GM23338 (cell line): ENCODE results near the gene SUGCT. TPM values are rescaled to one million over a fixed set of nuclear protein-coding genes. Genes with fewer than 3 reads are reported as not detected.

Experiments
- ATAC-seq: fragments of 200-7000 bp; cut with Tn5 transposase; 3 replicates; pipeline ENCODE4 v1.9.1; 2020
- DNase-seq: peaks from one replicate; pipeline ENCODE4 v3.0.0-alpha.2; 2015; ENCODE audit warnings: low spot score
- H2AFZ ChIP-seq: fragments of 200-600 bp; sonication (generic); 2 replicates; pipeline ENCODE4 v1.8.0; 2016; ENCODE audit warnings: antibody characterized with exemption, mild to moderate bottlenecking, moderate library complexity
- H3F3A ChIP-seq: fragments of 200-600 bp; sonication (generic); replicated peaks from 2 replicates; pipeline ENCODE4 v1.8.0; 2017; ENCODE audit warnings: antibody characterized with exemption, mixed run types, low read depth
- H3K27ac ChIP-seq: fragments of 200-600 bp; sonication (generic); 2 replicates; pipeline ENCODE4 v1.6.1; 2016; ENCODE audit warnings: low read depth
- H3K27me3 ChIP-seq: fragments of 200-600 bp; sonication (generic); 2 replicates; pipeline ENCODE4 v1.8.0; 2016; ENCODE audit warnings: mild to moderate bottlenecking, mixed run types, moderate library complexity; ENCODE audit not compliant: insufficient read depth
- H3K36me3 ChIP-seq: fragments of 200-600 bp; sonication (generic); 2 replicates; pipeline ENCODE4 v1.8.0; 2016; ENCODE audit warnings: mild to moderate bottlenecking; ENCODE audit not compliant: insufficient read depth
- H3K4me1 ChIP-seq: fragments of 200-600 bp; sonication (generic); 2 replicates; pipeline ENCODE4 v1.8.0; 2016; ENCODE audit warnings: mild to moderate bottlenecking, moderate library complexity; ENCODE audit not compliant: insufficient read depth
- H3K4me2 ChIP-seq: fragments of 200-600 bp; sonication (generic); 2 replicates; pipeline ENCODE4 v1.7.1; 2017; ENCODE audit warnings: mixed run types
- H3K4me3 ChIP-seq: fragments of 200-600 bp; sonication (generic); 2 replicates; pipeline ENCODE4 v1.6.1; 2016; ENCODE audit warnings: mixed run types
- H3K79me2 ChIP-seq: fragments of 200-600 bp; sonication (generic); replicated peaks from 2 replicates; pipeline ENCODE4 v1.8.0; 2017; ENCODE audit warnings: mild to moderate bottlenecking; ENCODE audit not compliant: insufficient read depth
- H3K9me2 ChIP-seq: fragments of 200-600 bp; sonication (generic); 2 replicates; pipeline ENCODE4 v1.8.0; 2017; ENCODE audit not compliant: insufficient read depth
- H4K20me1 ChIP-seq: fragments of 200-600 bp; sonication (generic); replicated peaks from 2 replicates; pipeline ENCODE4 v1.8.0; 2017; ENCODE audit warnings: mild to moderate bottlenecking; ENCODE audit not compliant: insufficient read depth
- H3K27ac Mint-ChIP-seq: 2 replicates; pipeline ENCODE4 v1.8.0; 2020; ENCODE audit warnings: inconsistent platforms, mild to moderate bottlenecking, moderate library complexity, mixed read lengths
- H3K27me3 Mint-ChIP-seq: 3 replicates; pipeline ENCODE4 v1.8.0; 2022; ENCODE audit warnings: low read depth, mild to moderate bottlenecking, moderate library complexity, mixed read lengths, inconsistent platforms; ENCODE audit not compliant: insufficient read depth, poor library complexity
- H3K36me3 Mint-ChIP-seq: 3 replicates; pipeline ENCODE4 v1.8.0; 2021; ENCODE audit warnings: low read depth, mild to moderate bottlenecking, inconsistent platforms, moderate library complexity, mixed read lengths
- H3K4me1 Mint-ChIP-seq: 3 replicates; pipeline ENCODE4 v1.8.0; 2020; ENCODE audit warnings: mild to moderate bottlenecking, inconsistent platforms, mixed read lengths
- H3K4me3 Mint-ChIP-seq: 3 replicates; pipeline ENCODE4 v1.8.0; 2021; ENCODE audit warnings: moderate library complexity, mild to moderate bottlenecking, inconsistent platforms, mixed read lengths
- H3K9me3 Mint-ChIP-seq: 3 replicates; pipeline ENCODE4 v1.8.0; 2020; ENCODE audit warnings: moderate library complexity, mild to moderate bottlenecking, inconsistent platforms, mixed read lengths
- CREB1 ChIP-seq: fragments of 250-450 bp; sonication (Bioruptor Pico); IDR thresholded peaks from 2 replicates; pipeline ENCODE4 v1.5.0; 2020; ENCODE audit warnings: low read depth, mild to moderate bottlenecking, moderate library complexity
- CTCF ChIP-seq, 2 experiments: fragments of 200-600 bp in 1 of 2; sonication (generic) in 1 of 2; conservative IDR thresholded peaks; 2 replicates each; pipeline versions ENCODE4 v1.5.1 to v1.6.1; 2016 to 2017; ENCODE audit warnings: antibody characterized with exemption in 2 of 2, low read depth in 2 of 2, mild to moderate bottlenecking in 2 of 2, moderate library complexity in 1 of 2
- ETS1 ChIP-seq: IDR thresholded peaks from 2 replicates; pipeline ENCODE4 v1.6.1; 2016; ENCODE audit warnings: antibody characterized with exemption
- EZH2 ChIP-seq: fragments of 200-600 bp; sonication (generic); IDR thresholded peaks from one replicate; pipeline ENCODE4 v1.8.0; 2017; ENCODE audit warnings: antibody characterized with exemption, mild to moderate bottlenecking, low read depth; ENCODE audit not compliant: unreplicated experiment
- EZH2phosphoT487 ChIP-seq: fragments of 200-600 bp; sonication (generic); IDR thresholded peaks from one replicate; pipeline ENCODE4 v1.8.1; 2018; ENCODE audit warnings: antibody characterized with exemption; ENCODE audit not compliant: unreplicated experiment
- JUNB ChIP-seq: IDR thresholded peaks from one replicate; pipeline ENCODE4 v1.6.1; 2016; ENCODE audit warnings: antibody characterized with exemption; ENCODE audit not compliant: unreplicated experiment
- NANOG ChIP-seq: IDR thresholded peaks from 2 replicates; pipeline ENCODE4 v1.6.1; 2016; ENCODE audit warnings: antibody characterized with exemption, borderline replicate concordance
- POLR2AphosphoS5 ChIP-seq: IDR thresholded peaks from 2 replicates; pipeline ENCODE4 v1.6.1; 2016; ENCODE audit warnings: antibody characterized with exemption, low read depth
- REST ChIP-seq: IDR thresholded peaks from one replicate; pipeline ENCODE4 v1.6.1; 2018; ENCODE audit warnings: antibody characterized with exemption; ENCODE audit not compliant: unreplicated experiment
- STAT1 ChIP-seq: IDR thresholded peaks from one replicate; pipeline ENCODE4 v1.6.1; 2016; ENCODE audit warnings: antibody characterized with exemption; ENCODE audit not compliant: unreplicated experiment
- ZNF114 ChIP-seq: fragments of 250-450 bp; sonication (Bioruptor Pico); IDR thresholded peaks from 2 replicates; pipeline ENCODE4 v1.5.0; 2020; ENCODE audit warnings: mild to moderate bottlenecking, moderate library complexity
- ZNF331 ChIP-seq: fragments of 250-450 bp; sonication (Bioruptor Pico); IDR thresholded peaks from 2 replicates; pipeline ENCODE4 v1.5.0; 2020; ENCODE audit warnings: low read depth, mild to moderate bottlenecking, moderate library complexity
- ZNF462 ChIP-seq: fragments of 250-450 bp; sonication (Bioruptor Pico); IDR thresholded peaks from 2 replicates; pipeline ENCODE4 v1.5.0; 2020; ENCODE audit warnings: mild to moderate bottlenecking, moderate library complexity
- polyA plus RNA-seq: library from polyadenylated mRNA; unstranded; fragments of >200 nt; fragmentation: Nextera tagmentation; extraction: Ambion mirVana; gene quantifications from 2 replicates; pipeline ENCODE4 v1.2.1, GENCODE V29; 2016
- total RNA-seq: library from RNA; depleted of rRNA; stranded (reverse); fragments of >200 nt; shearing (Covaris generic); gene quantifications from 2 replicates; pipeline ENCODE4 v1.2.3, GENCODE V29; 2014

SUGCT gene
- total and polyA plus RNA-seq, 2 experiments from 2014 or later: 4.2 to 5.6 TPM

- Mint-ChIP-seq H3K4me1 (peaks cover 17% of the 10 kb centered on the region), H3K4me3 (no peak overlapping the region), H3K27me3 (peaks cover 2% of the 10 kb centered on the region), H3K27ac (no peak overlapping the region), H3K36me3 (no peaks in the 10 kb centered on the region), H3K9me3 (no peaks in the 10 kb centered on the region)
- Histone ChIP-seq H3F3A (no peaks in the 10 kb centered on the region), H3K27ac (no peak overlapping the region), H3K27me3 (no peaks in the 10 kb centered on the region), H3K4me3 (no peak overlapping the region), H4K20me1 (no peaks in the 10 kb centered on the region), H3K36me3 (no peaks in the 10 kb centered on the region), H2AFZ (no peak overlapping the region), H3K4me1 (peaks cover 4% of the 10 kb centered on the region; the same call in 1 of the 2 replicates), H3K4me2 (no peak overlapping the region), H3K9me2 (peaks cover 7% of the 10 kb centered on the region; the same call in 1 of the 2 replicates), H3K79me2 (no peaks in the 10 kb centered on the region)
- TF ChIP-seq CREB1 (CRISPR knock-in tag): no peak
- no peak for TF ChIP-seq REST
- no peak for TF ChIP-seq ETS1
- TF ChIP-seq JUNB: no peak
- TF ChIP-seq EZH2phosphoT487: no peak
- TF ChIP-seq ZNF462 (CRISPR knock-in tag): no peak
- no peak for TF ChIP-seq ZNF331 (CRISPR knock-in tag)
- no peak for TF ChIP-seq EZH2
- no peak for TF ChIP-seq STAT1
- no peak for TF ChIP-seq NANOG
- TF ChIP-seq ZNF114 (CRISPR knock-in tag): no peak
- TF ChIP-seq POLR2AphosphoS5: no peak
- no peak for TF ChIP-seq CTCF (conservative IDR thresholded peaks at IDR 0.05; ENCODE audit: low read depth in 2 of 2)
- DNase-seq (no peak), ATAC-seq (no peak)
Measured at GRCh38 chr7:40421433-40421832, 286.6 kb downstream of the SUGCT start.
